Endothelial cell of umbilical vein (primary cell): ENCODE data around the gene SIPA1L2. TPM values are rescaled to one million over a fixed set of nuclear protein-coding genes. Genes with fewer than 3 reads are reported as not detected.

Experiments
- BruUV-seq: library from RNA; stranded (reverse); fragments of 400-500 nt; replicated peaks from 2 replicates; lab custom pipeline; 2021; lab: Mats Ljungman, UMichigan
- CTCF ChIA-PET: fragments of 300-600, 350-600 bp; sonication (Branson Sonifier 250); formaldehyde crosslinking; loops from one replicate; lab custom pipeline; 2021; ENCODE audit warnings: antibody characterized with exemption, inconsistent platforms; lab: Charles Lee
- POLR2A ChIA-PET: fragments of 300-600, 350-600 bp; sonication (Branson Sonifier 250); formaldehyde crosslinking; loops from one replicate; lab custom pipeline; 2021; ENCODE audit warnings: antibody characterized with exemption, inconsistent platforms; lab: Charles Lee
- DNase-seq: peaks from one replicate; pipeline ENCODE4 v3.0.0-alpha.2; 2011; ENCODE audit warnings: low read depth, low spot score
- FAIRE-seq: peaks from 2 replicates; lab custom pipeline; 2011; peaks lifted over from hg19 to GRCh38; lab: Jason Lieb, UNC
- H2AFZ ChIP-seq: 2 replicates; pipeline ENCODE4 v1.6.0; 2012; ENCODE audit warnings: low read depth, low read length, control low read depth, inconsistent platforms
- H3K27ac ChIP-seq: 2 replicates; pipeline ENCODE4 v1.5.1; 2011; ENCODE audit warnings: low read depth, mild to moderate bottlenecking, control low read depth, low read length, moderate library complexity; ENCODE audit not compliant: insufficient read depth
- H3K27me3 ChIP-seq, 2 experiments: 2 replicates each; pipeline versions ENCODE4 v1.6.0 to v1.6.1; 2011; ENCODE audit warnings: low read length in 2 of 2, mixed read lengths in 1 of 2; ENCODE audit not compliant: control insufficient read depth in 2 of 2, insufficient read depth in 2 of 2
- H3K36me3 ChIP-seq, 2 experiments: 2 replicates in 1 of 2; 3 replicates in 1 of 2; pipeline ENCODE4 v1.5.1; 2011; ENCODE audit warnings: low read length in 2 of 2, mild to moderate bottlenecking in 1 of 2, moderate library complexity in 1 of 2; ENCODE audit not compliant: control insufficient read depth in 2 of 2, insufficient read depth in 2 of 2; ENCODE audit errors: extremely low read depth in 1 of 2
- H3K4me1 ChIP-seq: 3 replicates; pipeline ENCODE4 v1.5.1; 2011; ENCODE audit warnings: mild to moderate bottlenecking, low read length; ENCODE audit not compliant: control insufficient read depth, insufficient read depth; ENCODE audit errors: extremely low read depth
- H3K4me2 ChIP-seq: 2 replicates; pipeline ENCODE4 v1.6.1; 2011; ENCODE audit warnings: low read length, control low read depth, mixed read lengths; ENCODE audit not compliant: insufficient read depth
- H3K4me3 ChIP-seq, 3 experiments: fragments of 200-600 bp in 1 of 3; sonication (generic), shearing (Covaris generic) in 1 of 3; replicated peaks in 1 of 3; 2 replicates each; pipeline ENCODE4 v1.5.1; 2011 to 2016; ENCODE audit warnings: control low read depth in 3 of 3, low read length in 3 of 3, mild to moderate bottlenecking in 2 of 3, inconsistent platforms in 1 of 3, low read depth in 1 of 3, moderate library complexity in 1 of 3; ENCODE audit not compliant: insufficient read depth in 1 of 3
- H3K79me2 ChIP-seq: 2 replicates; pipeline ENCODE4 v1.6.0; 2012; ENCODE audit warnings: low read length, inconsistent platforms; ENCODE audit not compliant: control insufficient read depth, insufficient read depth
- H3K9ac ChIP-seq: replicated peaks from 2 replicates; pipeline ENCODE3; 2011; ENCODE audit warnings: low read length, control low read depth; ENCODE audit not compliant: insufficient read depth; ENCODE audit errors: extremely low read depth
- H3K9me1 ChIP-seq: replicated peaks from 3 replicates; pipeline ENCODE4 v1.6.0; 2011; ENCODE audit warnings: mild to moderate bottlenecking, low read length; ENCODE audit not compliant: control insufficient read depth, insufficient read depth; ENCODE audit errors: extremely low read depth
- H3K9me3 ChIP-seq: replicated peaks from 2 replicates; pipeline ENCODE4 v1.5.1; 2012; ENCODE audit warnings: low read length, inconsistent platforms; ENCODE audit not compliant: control insufficient read depth, insufficient read depth
- H4K20me1 ChIP-seq: replicated peaks from 2 replicates; pipeline ENCODE3; 2011; ENCODE audit warnings: mild to moderate bottlenecking, low read length; ENCODE audit not compliant: control insufficient read depth, insufficient read depth; ENCODE audit errors: extremely low read depth
- CTCF ChIP-seq, 2 donors: IDR thresholded peaks; 1 replicate in 1 of 2; 2 replicates in 1 of 2; pipeline ENCODE4 v1.5.1; 2011; ENCODE audit warnings: low read length in 2 of 2, mild to moderate bottlenecking in 2 of 2, moderate library complexity in 2 of 2, control low read depth in 1 of 2, inconsistent platforms in 1 of 2, low read depth in 1 of 2; ENCODE audit not compliant: insufficient read depth in 1 of 2; ENCODE audit errors: extremely low read depth in 1 of 2
- EZH2 ChIP-seq: IDR thresholded peaks from 2 replicates; pipeline ENCODE4 v1.6.1; 2012; ENCODE audit warnings: borderline replicate concordance, low read depth, mild to moderate bottlenecking, moderate library complexity, low read length, inconsistent platforms; ENCODE audit not compliant: severe bottlenecking
- FOS ChIP-seq: IDR thresholded peaks from 2 replicates; pipeline ENCODE4 v1.6.1; 2011; ENCODE audit warnings: mild to moderate bottlenecking, low read length, moderate library complexity, borderline replicate concordance; ENCODE audit not compliant: insufficient read depth
- GATA2 ChIP-seq: IDR thresholded peaks from 2 replicates; pipeline ENCODE4 v1.7.0; 2011; ENCODE audit warnings: low read depth, mild to moderate bottlenecking, moderate library complexity, mixed read lengths, low read length; ENCODE audit not compliant: insufficient read length, insufficient read depth
- JUN ChIP-seq: IDR thresholded peaks from 2 replicates; pipeline ENCODE4 v1.6.1; 2011; ENCODE audit warnings: borderline replicate concordance, low read depth; ENCODE audit not compliant: insufficient read length, insufficient read depth
- MAX ChIP-seq: IDR thresholded peaks from 2 replicates; pipeline ENCODE4 v1.6.1; 2011; ENCODE audit not compliant: insufficient read depth, insufficient read length
- MYC ChIP-seq: IDR thresholded peaks from one replicate; pipeline ENCODE4 v1.6.1; 2011; ENCODE audit warnings: mild to moderate bottlenecking, low read depth, low read length
- POLR2A ChIP-seq: IDR thresholded peaks from 2 replicates; pipeline ENCODE4 v1.6.1; 2012; ENCODE audit warnings: low read depth, mild to moderate bottlenecking, control low read depth, low read length
- POLR2AphosphoS5 ChIP-seq: IDR thresholded peaks from 2 replicates; pipeline ENCODE4 v1.6.1; 2012; ENCODE audit warnings: low read depth, mild to moderate bottlenecking, control low read depth, low read length, moderate library complexity; ENCODE audit not compliant: insufficient read depth
- dilution Hi-C: fragments of 300-500 bp; cut with MboI; formaldehyde crosslinking; loops from one replicate; pipeline ENCODE4 v1.15.0; 2019; ENCODE audit warnings: low sequenced_read_pairs; ENCODE audit not compliant: extremely low pct_ligation_motif_present
- intact Hi-C: fragments of 100-400 bp; cut with micrococcal nuclease; formaldehyde crosslinking; loops from one replicate; pipeline ENCODE4 v1.10.0; 2022
- polyA plus RNA-seq, 4 experiments: library from polyadenylated mRNA; depleted of rRNA in 3 of 4; stranded (reverse) in 3 of 4; unstranded in 1 of 4; fragments of >200 nt; gene quantifications; 2 replicates each; pipeline versions ENCODE4 v1.2.1 to v1.2.3, GENCODE V29; 2011 to 2012; ENCODE audit warnings: missing spikeins in 1 of 4
- total RNA-seq: library from RNA; stranded (reverse); gene quantifications from 2 replicates; pipeline ENCODE4 v1.2.3, GENCODE V29; 2021

The SIPA1L2 gene
- total and polyA plus RNA-seq, 2 donors (not counting 3 experiments of a cell fraction or from before 2014, with no cell fraction given) = 3.6 to 12.8 TPM

- intact Hi-C loops = no loop called here
- POLR2A ChIA-PET = no interaction called here
- CTCF ChIA-PET = interaction anchor here (1.2 kb wide), 1 partner anchor 123 kb away, joined by 3 read pairs; no protein-coding TSS in a partner anchor
These were observed 32.2 kb downstream of the SIPA1L2 start for GRCh38 chr1:232597721-232598120.

More at GRCh38 chr1:232597721-232598120, 32.2 kb downstream of the SIPA1L2 start:
- peaks cover 2% of the 10 kb centered on the region for H3K4me1 ChIP-seq
- no peaks in the 10 kb centered on the region for H3K36me3 ChIP-seq
- H3K9me1 ChIP-seq = no peaks in the 10 kb centered on the region
- H3K9me3 ChIP-seq = no peaks in the 10 kb centered on the region
- H3K27me3 ChIP-seq = no peaks in the 10 kb centered on the region
- H3K9ac ChIP-seq = no peak overlapping the region
- dilution Hi-C loops = no loop called here
- H2AFZ ChIP-seq = no peak overlapping the region
- no peaks in the 10 kb centered on the region for H3K79me2 ChIP-seq
- no peak for TF ChIP-seq MYC
- no peak for TF ChIP-seq JUN
- no peak for TF ChIP-seq MAX
- no peak for TF ChIP-seq POLR2AphosphoS5
- no peak for TF ChIP-seq EZH2
- TF ChIP-seq FOS = no peak
- TF ChIP-seq GATA2 = no peak
- no peak for TF ChIP-seq CTCF (IDR thresholded peaks at IDR 0.05; ENCODE audit: extremely low read depth in 1 of 2, insufficient read depth in 1 of 2, low read depth in 1 of 2, low read length in 2 of 2)
- no peak for TF ChIP-seq POLR2A
- no peak overlapping the region for H3K27ac ChIP-seq
- no peaks in the 10 kb centered on the region for H4K20me1 ChIP-seq
- no TSS peak for BruUV-seq
- FAIRE-seq = no peak
- DNase-seq = no peak
- no peak overlapping the region for H3K4me3 ChIP-seq
- no peak overlapping the region for H3K4me2 ChIP-seq
